ENCODE data around the gene DUSP3. TPM values are rescaled to one million over a fixed set of nuclear protein-coding genes. Genes with fewer than 3 reads are reported as not detected.

DUSP3 gene
- total RNA-seq, 2 experiments from 2014 or later = 10.6 to 12.6 TPM

DNA sequence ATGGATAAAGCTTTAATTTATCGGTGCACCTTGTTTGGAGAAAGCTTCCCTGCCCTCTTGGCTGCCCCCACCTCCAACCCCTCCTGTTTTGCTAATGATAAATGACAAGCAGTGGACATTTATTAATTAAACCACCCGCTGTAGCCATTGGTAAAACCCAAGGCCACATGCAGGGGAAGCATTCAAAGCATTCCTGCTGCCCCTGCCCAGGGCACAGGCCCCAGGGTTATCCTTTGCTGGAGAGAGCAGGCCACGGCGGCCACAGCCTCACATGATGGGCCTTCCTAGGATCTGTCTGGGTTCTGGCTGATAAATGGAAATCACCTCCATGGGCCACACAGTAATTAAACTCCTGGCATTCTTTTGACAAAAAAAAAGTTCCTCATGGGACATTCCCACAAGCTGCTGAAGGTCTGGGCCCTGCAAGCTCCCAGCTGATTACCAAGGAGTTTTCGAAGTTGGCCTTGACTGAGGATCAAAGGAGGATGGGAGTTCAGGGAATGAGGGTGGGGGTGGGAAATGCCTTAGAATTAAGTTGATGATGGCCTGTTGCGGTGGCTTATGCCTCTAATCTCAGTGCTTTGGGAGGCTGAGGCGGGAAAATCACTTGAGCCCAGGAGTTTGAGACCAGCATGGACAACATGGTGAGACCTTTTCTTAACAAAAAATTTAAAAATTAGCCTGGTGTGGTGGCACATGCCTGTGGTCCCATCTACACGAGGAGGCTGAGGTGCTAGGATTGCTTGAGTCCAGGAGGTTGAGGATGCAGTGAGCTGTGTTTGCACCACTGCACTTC, 55.7 kb downstream of the DUSP3 start:
- POLR2A ChIA-PET = no interaction called here
- TF ChIP-seq, protein P1, sequence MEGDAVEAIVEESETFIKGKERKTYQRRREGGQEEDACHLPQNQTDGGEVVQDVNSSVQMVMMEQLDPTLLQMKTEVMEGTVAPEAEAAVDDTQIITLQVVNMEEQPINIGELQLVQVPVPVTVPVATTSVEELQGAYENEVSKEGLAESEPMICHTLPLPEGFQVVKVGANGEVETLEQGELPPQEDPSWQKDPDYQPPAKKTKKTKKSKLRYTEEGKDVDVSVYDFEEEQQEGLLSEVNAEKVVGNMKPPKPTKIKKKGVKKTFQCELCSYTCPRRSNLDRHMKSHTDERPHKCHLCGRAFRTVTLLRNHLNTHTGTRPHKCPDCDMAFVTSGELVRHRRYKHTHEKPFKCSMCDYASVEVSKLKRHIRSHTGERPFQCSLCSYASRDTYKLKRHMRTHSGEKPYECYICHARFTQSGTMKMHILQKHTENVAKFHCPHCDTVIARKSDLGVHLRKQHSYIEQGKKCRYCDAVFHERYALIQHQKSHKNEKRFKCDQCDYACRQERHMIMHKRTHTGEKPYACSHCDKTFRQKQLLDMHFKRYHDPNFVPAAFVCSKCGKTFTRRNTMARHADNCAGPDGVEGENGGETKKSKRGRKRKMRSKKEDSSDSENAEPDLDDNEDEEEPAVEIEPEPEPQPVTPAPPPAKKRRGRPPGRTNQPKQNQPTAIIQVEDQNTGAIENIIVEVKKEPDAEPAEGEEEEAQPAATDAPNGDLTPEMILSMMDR (IDR thresholded peaks at IDR 0.05) = no peak

DNA sequence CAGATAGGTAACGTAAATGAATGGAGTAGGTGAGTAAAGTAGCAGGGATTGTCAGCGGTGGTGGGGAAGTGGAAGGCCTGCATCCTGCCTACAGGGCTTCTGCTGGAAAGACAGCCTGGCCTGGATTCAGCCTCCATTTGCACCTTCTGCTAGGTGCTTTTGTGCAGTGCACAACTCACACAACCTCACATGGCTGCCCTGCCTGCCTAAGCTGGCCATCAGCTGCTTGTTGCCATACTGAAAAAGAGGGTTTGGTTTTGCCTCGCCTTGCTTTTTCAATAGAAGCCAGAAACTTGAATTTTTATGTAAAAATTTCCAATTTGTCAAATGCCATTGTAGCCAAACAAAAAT, 56.5 kb downstream of the DUSP3 start:
- Histone ChIP-seq H3K9me3 (ENCODE audit: control insufficient read depth in 1 of 2, insufficient read depth in 1 of 2, low read length in 2 of 2) (no peaks in the 10 kb centered on the region), H3K4me1 (ENCODE audit: insufficient read depth, low read length) (peaks cover 12% of the 10 kb centered on the region), H3K27ac (ENCODE audit: low read depth in 1 of 2, low read length in 2 of 2) (no peak overlapping the region), H3K36me3 (ENCODE audit: insufficient read depth, low read length) (no peaks in the 10 kb centered on the region), H3K4me3 (ENCODE audit: low read length) (no peak overlapping the region), H3K27me3 (ENCODE audit: control insufficient read depth in 1 of 2, insufficient read depth in 2 of 2, low read length in 2 of 2) (peaks cover 0 to under 1% of the 10 kb centered on the region in 2 experiments)
- peaks cover 6% of the 10 kb centered on the region for H3K4me1 Mint-ChIP-seq (ENCODE audit: low read depth)
- H3K9me3 Mint-ChIP-seq = no peaks in the 10 kb centered on the region
- DNase-seq (no peak), ATAC-seq (ENCODE audit: poor library complexity) (no peak)
- H3K36me3 Mint-ChIP-seq (ENCODE audit: low read depth) = no peaks in the 10 kb centered on the region
- H3K4me3 Mint-ChIP-seq = peak overlapping the region; percentile 98
- intact Hi-C loops (cut with DNase I, micrococcal nuclease) = no loop called here
- CTCF ChIA-PET = no interaction called here
- POLR2A ChIA-PET = no interaction called here
- TF ChIP-seq, protein P1 (IDR thresholded peaks at IDR 0.05) = no peak
- H3K27ac Mint-ChIP-seq = peak overlapping the region; percentile 92
- no peaks in the 10 kb centered on the region for H3K27me3 Mint-ChIP-seq

More for the DNA sequence above, 55.7 kb downstream of the DUSP3 start:
- no peak overlapping the region for H3K27ac Mint-ChIP-seq
- no peaks in the 10 kb centered on the region for H3K36me3 Mint-ChIP-seq (ENCODE audit: low read depth)
- no peak for DNase-seq
- no peaks in the 10 kb centered on the region for H3K27me3 ChIP-seq (ENCODE audit: control insufficient read depth in 1 of 2, insufficient read depth in 2 of 2, low read length in 2 of 2)
- H3K27me3 Mint-ChIP-seq = no peaks in the 10 kb centered on the region
- no peaks in the 10 kb centered on the region for H3K9me3 Mint-ChIP-seq
- no peak for ATAC-seq (ENCODE audit: poor library complexity)
- no peak overlapping the region for H3K4me3 ChIP-seq (ENCODE audit: low read length)
- no peak overlapping the region for H3K27ac ChIP-seq (ENCODE audit: low read depth in 1 of 2, low read length in 2 of 2)
- CTCF ChIA-PET = no interaction called here
- intact Hi-C loops (cut with DNase I, micrococcal nuclease) = no loop called here
- peaks cover 6% of the 10 kb centered on the region for H3K4me1 Mint-ChIP-seq (ENCODE audit: low read depth)
- no peaks in the 10 kb centered on the region for H3K36me3 ChIP-seq (ENCODE audit: insufficient read depth, low read length)
- H3K4me3 Mint-ChIP-seq = peak overlapping the region; percentile 72
- H3K9me3 ChIP-seq (ENCODE audit: control insufficient read depth in 1 of 2, insufficient read depth in 1 of 2, low read length in 2 of 2) = no peaks in the 10 kb centered on the region
- H3K4me1 ChIP-seq (ENCODE audit: insufficient read depth, low read length) = peaks cover 12% of the 10 kb centered on the region

DNA sequence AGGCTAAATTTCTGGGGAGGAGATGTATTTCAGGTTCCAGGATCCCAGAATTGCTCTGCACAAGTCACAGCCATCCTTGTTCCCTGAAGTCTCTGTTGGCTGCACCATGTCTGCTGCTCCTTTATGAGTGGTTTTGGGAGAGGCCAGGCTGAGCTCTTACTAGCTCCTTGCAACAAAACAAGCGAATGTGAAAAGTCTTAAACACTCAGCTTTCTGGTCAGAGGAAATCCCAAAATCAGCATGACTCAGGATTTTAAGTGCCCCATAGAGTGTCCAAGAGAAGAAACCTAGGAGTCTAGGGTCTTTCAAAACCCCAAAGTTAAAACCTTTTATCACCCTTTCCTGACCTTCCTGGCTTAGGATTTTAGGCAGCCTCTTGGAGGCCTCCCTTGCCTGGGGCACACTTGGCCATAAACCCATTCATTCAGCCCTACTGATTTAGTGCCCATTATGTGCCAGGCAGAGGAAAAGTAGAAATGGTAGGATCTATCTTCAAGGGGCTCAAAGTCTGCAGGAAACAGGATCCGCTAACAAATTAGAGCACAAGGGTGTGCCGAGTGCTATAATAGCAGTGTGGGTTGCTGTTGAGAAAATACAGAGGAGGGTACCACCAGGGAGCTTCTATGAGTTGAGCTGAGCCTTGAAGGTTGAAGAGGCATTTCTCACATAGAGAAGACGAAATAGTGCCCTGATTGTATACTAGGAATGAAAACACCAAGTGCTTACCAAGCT, 57.1 kb downstream of the DUSP3 start:
- CTCF ChIA-PET = no interaction called here
- Mint-ChIP-seq H3K9me3 (no peaks in the 10 kb centered on the region), H3K27me3 (no peaks in the 10 kb centered on the region), H3K36me3 (ENCODE audit: low read depth) (no peaks in the 10 kb centered on the region), H3K4me3 (peak overlapping the region; percentile 98), H3K27ac (peak overlapping the region; percentile 92), H3K4me1 (ENCODE audit: low read depth) (peaks cover 6% of the 10 kb centered on the region)
- Histone ChIP-seq H3K36me3 (ENCODE audit: insufficient read depth, low read length) (no peaks in the 10 kb centered on the region), H3K4me3 (ENCODE audit: low read length) (no peak overlapping the region), H3K4me1 (ENCODE audit: insufficient read depth, low read length) (peaks cover 12% of the 10 kb centered on the region), H3K27ac (ENCODE audit: low read depth in 1 of 2, low read length in 2 of 2) (no peak overlapping the region), H3K27me3 (ENCODE audit: control insufficient read depth in 1 of 2, insufficient read depth in 2 of 2, low read length in 2 of 2) (peaks cover 0 to 2% of the 10 kb centered on the region in 2 experiments), H3K9me3 (ENCODE audit: control insufficient read depth in 1 of 2, insufficient read depth in 1 of 2, low read length in 2 of 2) (no peaks in the 10 kb centered on the region)
- POLR2A ChIA-PET = interaction anchor here (0.6 kb wide), 1 partner anchor 1188 kb away, joined by 3 read pairs; no protein-coding TSS in a partner anchor
- TF ChIP-seq, protein P1 (IDR thresholded peaks at IDR 0.05) = no peak
- DNase-seq (no peak), ATAC-seq (ENCODE audit: poor library complexity) (no peak)
- intact Hi-C loops (cut with DNase I, micrococcal nuclease) = no loop called here

Data from CD4-positive, alpha-beta T cell (primary cell).